HPDE6-E6E7 (cell line): ENCODE data around the gene ZBTB44.

ENCODE experiments used
- DNase-seq: peaks from one replicate; pipeline ENCODE4 v3.0.0; 2011; ENCODE audit warnings: missing footprints; ENCODE audit errors: extremely low spot score

The ZBTB44 gene

DNA sequence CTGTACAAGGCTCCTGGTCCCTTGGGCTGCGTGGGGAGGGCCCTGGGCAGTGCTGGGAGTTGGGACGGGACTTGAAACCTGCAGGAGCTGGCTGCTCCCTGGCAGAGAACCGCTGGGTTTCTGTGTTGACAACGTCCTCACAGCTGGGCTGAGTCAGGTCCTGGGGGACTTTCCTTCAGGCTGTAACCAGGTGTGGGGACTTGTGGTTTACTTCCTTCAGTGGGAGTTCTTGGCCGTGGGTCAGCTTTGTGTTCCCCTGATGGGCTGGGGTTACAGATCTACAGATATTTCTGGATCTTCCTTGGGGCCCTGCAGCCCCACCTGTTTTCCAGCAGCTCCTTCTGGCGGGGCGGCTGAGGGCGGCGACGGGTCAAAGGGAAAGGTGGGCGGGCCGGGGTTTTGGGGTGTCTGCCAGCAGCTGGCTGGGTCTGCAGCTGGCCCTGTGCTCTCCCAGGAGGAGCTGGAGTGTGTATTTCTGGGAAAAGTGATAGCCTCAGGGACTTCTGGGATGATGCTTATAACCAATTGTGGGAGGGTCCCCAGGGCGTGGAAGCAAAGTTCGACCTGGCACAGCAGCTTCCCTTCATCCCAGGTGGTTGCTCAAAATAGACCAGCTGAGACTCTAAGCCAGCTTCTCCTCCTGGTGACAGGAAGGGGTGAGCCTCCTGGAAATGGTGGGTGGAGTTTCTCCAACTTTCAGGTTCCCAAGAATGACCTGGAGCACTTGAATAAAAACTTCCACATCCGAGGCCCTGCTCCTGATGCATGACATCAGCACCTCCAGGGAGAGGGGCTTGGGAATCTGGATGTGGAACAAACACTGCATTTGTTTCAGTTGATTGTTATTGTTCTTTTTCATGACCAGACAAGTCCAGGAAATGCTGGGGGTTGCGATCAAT lies 136.0 kb downstream of the ZBTB44 start:
- no peak for DNase-seq

- no peak for DNase-seq
Observed at GRCh38 chr11:130177782-130178181, 136.9 kb downstream of the ZBTB44 start.
